ENCODE measurements around the gene CWC22. TPM values are rescaled to one million over a fixed set of nuclear protein-coding genes. Genes with fewer than 3 reads are reported as not detected.

The CWC22 gene
- total and polyA plus RNA-seq, 4 experiments from 2014 or later: 18.1 to 31.1 (median 28.2) TPM

- Mint-ChIP-seq H3K27ac (no peak overlapping the region), H3K4me3 (no peak overlapping the region), H3K4me1 (peaks cover 0 to 3% (median under 1%) of the 10 kb centered on the region in 4 donors), H3K36me3 (peaks cover 58 to 74% of the 10 kb centered on the region in 2 donors), H3K27me3 (no peaks in the 10 kb centered on the region), H3K9me3 (no peaks in the 10 kb centered on the region)
- Histone ChIP-seq H3K27me3 (ENCODE audit: insufficient read depth, low read length) (no peaks in the 10 kb centered on the region), H3K9me3 (ENCODE audit: control insufficient read depth in 1 of 2, low read length in 2 of 2) (no peaks in the 10 kb centered on the region), H3K27ac (ENCODE audit: low read depth, low read length) (no peak overlapping the region), H3K4me3 (ENCODE audit: low read length in 2 of 2) (no peak overlapping the region), H3K4me1 (ENCODE audit: insufficient read depth, low read length) (no peaks in the 10 kb centered on the region), H3K36me3 (ENCODE audit: insufficient read depth, low read length) (peaks cover 42% of the 10 kb centered on the region)
- no peak for DNase-seq
- intact Hi-C loops (cut with micrococcal nuclease): no loop called here
- ChIA-PET CTCF (ENCODE audit: partially characterized antibody) (no interaction called here), POLR2A (ENCODE audit: partially characterized antibody) (no interaction called here)
Observed at GRCh38 chr2:179950391-179950790, 56.7 kb downstream of the CWC22 start.

DNA sequence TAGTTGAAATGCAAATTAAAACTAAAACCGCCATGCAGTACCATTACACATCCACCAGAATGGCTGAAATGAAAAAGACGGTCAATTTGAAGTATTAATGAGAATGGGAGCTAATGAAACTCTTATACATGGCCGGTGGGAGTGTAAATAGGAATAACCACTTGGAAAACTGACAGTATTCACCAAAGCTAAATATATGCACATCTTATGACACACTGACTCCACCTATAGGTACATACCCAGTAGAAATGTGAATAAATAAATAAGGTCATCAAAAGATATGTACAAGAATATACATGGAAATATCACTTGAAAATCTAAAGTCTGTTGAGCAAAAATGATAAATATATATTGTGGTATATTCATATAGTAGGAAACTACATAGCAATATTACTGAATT is 57.7 kb downstream of the CWC22 start:
- ChIA-PET POLR2A (ENCODE audit: partially characterized antibody) (no interaction called here), CTCF (ENCODE audit: partially characterized antibody) (no interaction called here)
- Histone ChIP-seq H3K4me3 (ENCODE audit: low read length in 2 of 2) (no peak overlapping the region), H3K27ac (ENCODE audit: low read depth, low read length) (no peak overlapping the region), H3K4me1 (ENCODE audit: insufficient read depth, low read length) (no peaks in the 10 kb centered on the region), H3K36me3 (ENCODE audit: insufficient read depth, low read length) (peaks cover 47% of the 10 kb centered on the region), H3K9me3 (ENCODE audit: control insufficient read depth in 1 of 2, low read length in 2 of 2) (no peaks in the 10 kb centered on the region), H3K27me3 (ENCODE audit: insufficient read depth, low read length) (no peaks in the 10 kb centered on the region)
- Mint-ChIP-seq H3K9me3 (no peaks in the 10 kb centered on the region), H3K36me3 (peaks cover 63 to 74% of the 10 kb centered on the region in 2 donors), H3K4me3 (no peak overlapping the region), H3K4me1 (peaks cover 0 to 2% (median under 1%) of the 10 kb centered on the region in 4 donors), H3K27ac (no peak overlapping the region), H3K27me3 (no peaks in the 10 kb centered on the region)
- intact Hi-C loops (cut with micrococcal nuclease): no loop called here
- DNase-seq: no peak

- H3K36me3 Mint-ChIP-seq: peaks cover 59 to 64% of the 10 kb centered on the region in 2 donors
Observed at GRCh38 chr2:179948058-179948457, 59.0 kb downstream of the CWC22 start.

DNA sequence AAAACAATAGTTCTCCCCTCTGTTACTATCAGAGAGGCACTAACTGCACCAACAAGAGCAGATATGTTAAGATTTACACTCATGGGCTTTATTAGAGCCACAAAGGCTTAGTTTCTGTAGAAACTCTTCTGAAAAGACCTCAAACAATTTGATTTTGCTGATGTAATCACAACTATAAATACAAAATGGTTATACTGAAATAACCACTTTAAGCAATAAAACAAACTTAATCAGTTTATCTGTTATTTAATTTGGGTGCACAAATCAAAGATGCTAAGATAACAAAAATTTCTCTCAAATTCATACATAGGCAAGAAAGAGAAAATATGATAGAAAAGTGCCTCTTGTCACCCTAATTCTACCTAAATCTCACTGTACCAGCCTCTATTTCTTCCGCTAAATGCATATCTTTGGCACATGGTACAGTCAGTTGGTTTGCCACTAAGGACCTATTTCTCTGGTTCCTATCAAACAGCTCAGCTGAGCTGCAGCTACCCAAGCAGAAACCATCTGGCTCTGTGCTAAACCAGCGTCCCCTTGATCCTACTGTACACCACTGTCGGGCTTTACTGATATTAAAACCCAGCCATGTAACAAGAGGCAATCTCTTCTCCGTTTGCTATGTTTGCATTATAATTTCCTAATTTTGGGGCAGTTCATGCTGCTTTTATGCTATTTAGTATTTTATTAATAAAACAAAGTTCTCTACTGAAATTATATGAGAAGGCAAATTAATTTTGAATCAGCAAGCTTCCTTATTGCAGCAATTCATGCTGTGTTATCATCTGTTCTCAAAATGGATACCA is 60.1 kb downstream of the CWC22 start:
- no peak overlapping the region for H3K4me3 ChIP-seq (ENCODE audit: low read length in 2 of 2)
- H3K4me1 Mint-ChIP-seq: peaks cover 0 to 2% (median 0%) of the 10 kb centered on the region in 4 donors
- H3K36me3 Mint-ChIP-seq: peaks cover 55 to 59% of the 10 kb centered on the region in 2 donors
- H3K9me3 ChIP-seq (ENCODE audit: control insufficient read depth in 1 of 2, low read length in 2 of 2): no peaks in the 10 kb centered on the region
- no peaks in the 10 kb centered on the region for H3K9me3 Mint-ChIP-seq
- H3K27me3 ChIP-seq (ENCODE audit: insufficient read depth, low read length): no peaks in the 10 kb centered on the region
- no peak overlapping the region for H3K27ac ChIP-seq (ENCODE audit: low read depth, low read length)
- H3K4me3 Mint-ChIP-seq: no peak overlapping the region
- H3K36me3 ChIP-seq (ENCODE audit: insufficient read depth, low read length): peaks cover 29% of the 10 kb centered on the region
- no peak overlapping the region for H3K27ac Mint-ChIP-seq
- no peaks in the 10 kb centered on the region for H3K27me3 Mint-ChIP-seq
- no peaks in the 10 kb centered on the region for H3K4me1 ChIP-seq (ENCODE audit: insufficient read depth, low read length)
- CTCF ChIA-PET (ENCODE audit: partially characterized antibody): no interaction called here
- POLR2A ChIA-PET (ENCODE audit: partially characterized antibody): no interaction called here
- intact Hi-C loops (cut with micrococcal nuclease): no loop called here
- no peak for DNase-seq

More at GRCh38 chr2:179948058-179948457, 59.0 kb downstream of the CWC22 start:
- Histone ChIP-seq H3K4me1 (ENCODE audit: insufficient read depth, low read length) (no peaks in the 10 kb centered on the region), H3K27me3 (ENCODE audit: insufficient read depth, low read length) (no peaks in the 10 kb centered on the region), H3K36me3 (ENCODE audit: insufficient read depth, low read length) (peaks cover 34% of the 10 kb centered on the region), H3K27ac (ENCODE audit: low read depth, low read length) (no peak overlapping the region), H3K4me3 (ENCODE audit: low read length in 2 of 2) (no peak overlapping the region), H3K9me3 (ENCODE audit: control insufficient read depth in 1 of 2, low read length in 2 of 2) (no peaks in the 10 kb centered on the region)
- H3K4me1 Mint-ChIP-seq: peaks cover 0 to 2% (median 0%) of the 10 kb centered on the region in 4 donors
- intact Hi-C loops (cut with micrococcal nuclease): no loop called here
- H3K27me3 Mint-ChIP-seq: no peaks in the 10 kb centered on the region
- no peak overlapping the region for H3K4me3 Mint-ChIP-seq
- no peak for DNase-seq
- ChIA-PET CTCF (ENCODE audit: partially characterized antibody) (no interaction called here), POLR2A (ENCODE audit: partially characterized antibody) (no interaction called here)
- no peaks in the 10 kb centered on the region for H3K9me3 Mint-ChIP-seq
- no peak overlapping the region for H3K27ac Mint-ChIP-seq

- Mint-ChIP-seq H3K27ac (peak overlapping the region in 1 of 7 donors; percentile 5), H3K36me3 (peaks cover 51 to 54% of the 10 kb centered on the region in 2 donors), H3K4me1 (no peaks in the 10 kb centered on the region), H3K27me3 (no peaks in the 10 kb centered on the region), H3K4me3 (no peak overlapping the region), H3K9me3 (no peaks in the 10 kb centered on the region)
- no peaks in the 10 kb centered on the region for H3K4me1 ChIP-seq (ENCODE audit: insufficient read depth, low read length)
- POLR2A ChIA-PET (ENCODE audit: partially characterized antibody): no interaction called here
- CTCF ChIA-PET (ENCODE audit: partially characterized antibody): no interaction called here
- H3K36me3 ChIP-seq (ENCODE audit: insufficient read depth, low read length): peaks cover 24% of the 10 kb centered on the region
- no peak overlapping the region for H3K27ac ChIP-seq (ENCODE audit: low read depth, low read length)
- no peak for DNase-seq
- no peaks in the 10 kb centered on the region for H3K9me3 ChIP-seq (ENCODE audit: control insufficient read depth in 1 of 2, low read length in 2 of 2)
- no peak overlapping the region for H3K4me3 ChIP-seq (ENCODE audit: low read length in 2 of 2)
- intact Hi-C loops (cut with micrococcal nuclease): no loop called here
- no peaks in the 10 kb centered on the region for H3K27me3 ChIP-seq (ENCODE audit: insufficient read depth, low read length)
Observed at GRCh38 chr2:179946346-179946745, 60.8 kb downstream of the CWC22 start.

DNA sequence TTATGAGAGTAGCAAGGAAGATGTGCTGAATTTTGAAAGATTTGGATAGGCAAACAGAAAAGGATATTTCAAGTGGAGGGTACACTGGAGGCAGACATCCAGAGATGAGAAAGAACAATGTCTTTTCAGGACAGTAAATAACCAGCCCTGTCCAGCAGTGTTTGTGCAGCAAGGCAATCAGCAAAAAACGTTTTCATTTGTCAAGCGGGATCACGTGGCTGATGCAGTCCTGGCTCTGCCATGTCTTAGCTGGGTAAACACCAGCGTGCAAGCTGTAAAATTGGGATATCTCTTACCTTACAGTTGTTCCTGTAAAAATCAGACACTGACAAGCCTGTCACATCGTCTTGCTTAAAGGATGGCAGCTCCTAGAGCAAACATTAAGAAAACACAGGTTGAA is 67.8 kb downstream of the CWC22 start:
- DNase-seq: no peak
- Mint-ChIP-seq H3K27ac (peak overlapping the region in 1 of 7 donors; percentile 1), H3K4me1 (no peaks in the 10 kb centered on the region), H3K36me3 (peaks cover 25 to 42% of the 10 kb centered on the region in 2 donors), H3K4me3 (no peak overlapping the region), H3K9me3 (no peaks in the 10 kb centered on the region), H3K27me3 (no peaks in the 10 kb centered on the region)
- CTCF ChIA-PET (ENCODE audit: partially characterized antibody): interaction anchor here (0.7 to 1.0 kb wide), 2 partner anchors 16 to 1120 kb away, joined by 3 to 5 read pairs; no protein-coding TSS in a partner anchor
- no peaks in the 10 kb centered on the region for H3K4me1 ChIP-seq (ENCODE audit: insufficient read depth, low read length)
- H3K9me3 ChIP-seq (ENCODE audit: control insufficient read depth in 1 of 2, low read length in 2 of 2): no peaks in the 10 kb centered on the region
- no peaks in the 10 kb centered on the region for H3K36me3 ChIP-seq (ENCODE audit: insufficient read depth, low read length)
- no peaks in the 10 kb centered on the region for H3K27me3 ChIP-seq (ENCODE audit: insufficient read depth, low read length)
- POLR2A ChIA-PET (ENCODE audit: partially characterized antibody): no interaction called here
- H3K27ac ChIP-seq (ENCODE audit: low read depth, low read length): no peak overlapping the region
- no peak overlapping the region for H3K4me3 ChIP-seq (ENCODE audit: low read length in 2 of 2)
- intact Hi-C loops (cut with micrococcal nuclease): no loop called here

GRCh38 chr2:179938026-179938425 is 69.1 kb downstream of the CWC22 start:
- Mint-ChIP-seq H3K4me1 (no peaks in the 10 kb centered on the region), H3K27ac (no peak overlapping the region), H3K36me3 (peaks cover 35 to 48% of the 10 kb centered on the region in 2 donors), H3K4me3 (no peak overlapping the region), H3K9me3 (peaks cover 0 to 3% (median 0%) of the 10 kb centered on the region in 8 donors), H3K27me3 (no peaks in the 10 kb centered on the region)
- no peaks in the 10 kb centered on the region for H3K9me3 ChIP-seq (ENCODE audit: control insufficient read depth in 1 of 2, low read length in 2 of 2)
- no peak for DNase-seq
- POLR2A ChIA-PET (ENCODE audit: partially characterized antibody): no interaction called here
- H3K27me3 ChIP-seq (ENCODE audit: insufficient read depth, low read length): no peaks in the 10 kb centered on the region
- no peak overlapping the region for H3K4me3 ChIP-seq (ENCODE audit: low read length in 2 of 2)
- no peaks in the 10 kb centered on the region for H3K36me3 ChIP-seq (ENCODE audit: insufficient read depth, low read length)
- no peak overlapping the region for H3K27ac ChIP-seq (ENCODE audit: low read depth, low read length)
- CTCF ChIA-PET (ENCODE audit: partially characterized antibody): no interaction called here
- no peaks in the 10 kb centered on the region for H3K4me1 ChIP-seq (ENCODE audit: insufficient read depth, low read length)
- intact Hi-C loops (cut with micrococcal nuclease): no loop called here
